Gastrocnemius medialis (tissue), 4 donors: ENCODE data around the gene SMC3.

Source experiments
- CTCF ChIP-seq, 5 experiments: fragments of 450-650 bp in 3 of 5; fragments of 200-600 bp in 2 of 5; sonication (generic) in 2 of 5; IDR thresholded peaks in 4 of 5; conservative IDR thresholded peaks in 1 of 5; 1 replicate in 4 of 5; 2 replicates in 1 of 5; pipeline ENCODE4 v1.5.1; 2016 to 2019; ENCODE audit warnings: antibody characterized with exemption in 5 of 5, mild to moderate bottlenecking in 3 of 5, moderate library complexity in 3 of 5
- POLR2A ChIP-seq, 2 donors: fragments of 450-650 bp; IDR thresholded peaks; one replicate each; pipeline ENCODE4 v1.6.1; 2017; ENCODE audit warnings: antibody characterized with exemption in 2 of 2, mild to moderate bottlenecking in 2 of 2, moderate library complexity in 2 of 2

DNA sequence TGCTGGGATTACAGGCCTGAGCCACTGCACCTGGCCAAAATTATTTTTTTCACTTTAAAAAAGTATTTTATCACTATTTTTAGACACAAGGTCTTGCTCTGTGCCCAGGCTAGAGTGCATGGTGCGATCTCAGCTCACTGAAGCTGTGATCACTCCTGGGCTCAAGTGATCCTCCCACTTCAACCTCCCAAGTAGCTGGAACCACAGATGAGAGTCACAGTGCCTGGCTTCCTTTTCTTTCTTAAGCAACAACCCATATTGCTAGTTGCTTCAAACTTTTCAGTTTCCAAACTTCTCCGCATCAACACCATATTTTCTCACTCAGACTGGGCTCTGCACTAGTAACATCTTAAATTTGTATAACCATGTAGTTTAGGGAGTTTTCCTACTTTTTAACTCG, 9.5 kb upstream of the SMC3 start:
- TF ChIP-seq CTCF (IDR thresholded peaks at IDR 0.05 in 4 of 5, conservative IDR thresholded peaks at IDR 0.05 in 1 of 5) (no peak), POLR2A (IDR thresholded peaks at IDR 0.05) (no peak)
